ENCODE data around the gene NRARP.

NRARP gene

DNA sequence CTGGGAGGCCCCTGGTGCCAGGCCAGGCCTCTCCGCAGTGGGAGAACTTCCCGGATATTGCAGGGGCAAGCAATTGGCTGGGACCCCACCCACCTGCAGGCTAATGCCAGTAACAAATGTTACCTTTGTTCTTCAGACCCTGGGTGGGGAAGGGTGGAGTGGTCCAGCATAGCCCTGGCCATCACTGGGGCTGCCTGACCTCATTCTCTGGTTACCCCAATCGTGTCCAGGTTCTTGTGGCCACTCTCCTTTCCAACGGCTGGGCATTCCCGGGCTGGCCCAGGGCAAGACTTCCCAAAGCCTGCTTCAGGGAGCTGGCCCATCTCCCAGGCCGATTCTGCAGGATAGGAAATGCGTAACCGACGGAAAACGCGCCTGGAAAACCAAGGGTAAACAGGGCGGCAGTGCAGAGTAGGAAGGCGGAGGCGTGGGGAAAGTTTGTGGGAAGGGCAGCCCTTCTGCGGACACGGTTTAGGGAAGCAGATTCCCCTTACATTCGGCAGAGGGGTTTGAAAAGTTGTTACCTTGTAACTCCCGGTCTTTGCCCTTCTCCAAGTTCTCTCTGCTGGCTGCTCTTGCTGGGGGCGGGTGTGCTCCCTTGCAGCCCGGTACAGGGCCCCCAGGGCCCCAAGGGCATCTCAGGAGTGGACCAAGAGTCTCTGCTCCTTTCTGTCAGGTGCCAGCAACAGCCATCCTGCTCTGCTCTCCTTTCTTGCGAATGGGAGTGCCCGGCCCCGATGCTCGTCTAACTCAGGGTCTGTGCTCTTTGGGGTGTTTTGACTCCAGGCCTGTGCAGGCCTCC is 3.5 kb downstream of the NRARP start:
- Histone ChIP-seq H3K9ac (ENCODE audit: low read depth in 1 of 2, low read length in 2 of 2) (peak overlapping the region; percentile 84 to 93), H3K4me3 (ENCODE audit: low read length in 2 of 2) (peak overlapping the region; percentile 87 to 90), H3K27ac (ENCODE audit: low read depth in 2 of 2, low read length in 2 of 2) (peak overlapping the region; percentile 94 to 95), H3K36me3 (ENCODE audit: control insufficient read depth in 2 of 2, insufficient read depth in 2 of 2, low read length in 2 of 2) (peaks cover 0 to 3% of the 10 kb centered on the region in 2 donors), H3K4me1 (ENCODE audit: control insufficient read depth in 2 of 2, insufficient read depth in 2 of 2, low read length in 2 of 2) (peaks cover 45 to 54% of the 10 kb centered on the region in 2 donors), H3K9me3 (ENCODE audit: control insufficient read depth in 2 of 2, low read length in 2 of 2) (no peaks in the 10 kb centered on the region), H3K27me3 (ENCODE audit: control insufficient read depth in 2 of 2, insufficient read depth in 2 of 2, low read length in 2 of 2) (peaks cover 3 to 20% of the 10 kb centered on the region in 2 donors)

- Histone ChIP-seq H3K27me3 (ENCODE audit: control insufficient read depth in 2 of 2, insufficient read depth in 2 of 2, low read length in 2 of 2) (peaks cover 3 to 20% of the 10 kb centered on the region in 2 donors), H3K4me3 (ENCODE audit: low read length in 2 of 2) (peak overlapping the region; percentile 87 to 90), H3K27ac (ENCODE audit: low read depth in 2 of 2, low read length in 2 of 2) (peak overlapping the region; percentile 94 to 95), H3K9me3 (ENCODE audit: control insufficient read depth in 2 of 2, low read length in 2 of 2) (no peaks in the 10 kb centered on the region), H3K4me1 (ENCODE audit: control insufficient read depth in 2 of 2, insufficient read depth in 2 of 2, low read length in 2 of 2) (peaks cover 40 to 51% of the 10 kb centered on the region in 2 donors), H3K36me3 (ENCODE audit: control insufficient read depth in 2 of 2, insufficient read depth in 2 of 2, low read length in 2 of 2) (peaks cover 0 to 3% of the 10 kb centered on the region in 2 donors), H3K9ac (ENCODE audit: low read depth in 1 of 2, low read length in 2 of 2) (peak overlapping the region; percentile 84 to 93)
Measured at GRCh38 chr9:137297966-137298365, 4.1 kb downstream of the NRARP start.

GRCh38 chr9:137296670-137297664 is 5.1 kb downstream of the NRARP start:
- peak overlapping the region; percentile 82 to 87 for H3K4me3 ChIP-seq (ENCODE audit: low read length in 2 of 2)
- H3K4me1 ChIP-seq (ENCODE audit: control insufficient read depth in 2 of 2, insufficient read depth in 2 of 2, low read length in 2 of 2): peaks cover 35 to 50% of the 10 kb centered on the region in 2 donors
- H3K9ac ChIP-seq (ENCODE audit: low read depth in 1 of 2, low read length in 2 of 2): peak overlapping the region; percentile 79 to 93

DNA sequence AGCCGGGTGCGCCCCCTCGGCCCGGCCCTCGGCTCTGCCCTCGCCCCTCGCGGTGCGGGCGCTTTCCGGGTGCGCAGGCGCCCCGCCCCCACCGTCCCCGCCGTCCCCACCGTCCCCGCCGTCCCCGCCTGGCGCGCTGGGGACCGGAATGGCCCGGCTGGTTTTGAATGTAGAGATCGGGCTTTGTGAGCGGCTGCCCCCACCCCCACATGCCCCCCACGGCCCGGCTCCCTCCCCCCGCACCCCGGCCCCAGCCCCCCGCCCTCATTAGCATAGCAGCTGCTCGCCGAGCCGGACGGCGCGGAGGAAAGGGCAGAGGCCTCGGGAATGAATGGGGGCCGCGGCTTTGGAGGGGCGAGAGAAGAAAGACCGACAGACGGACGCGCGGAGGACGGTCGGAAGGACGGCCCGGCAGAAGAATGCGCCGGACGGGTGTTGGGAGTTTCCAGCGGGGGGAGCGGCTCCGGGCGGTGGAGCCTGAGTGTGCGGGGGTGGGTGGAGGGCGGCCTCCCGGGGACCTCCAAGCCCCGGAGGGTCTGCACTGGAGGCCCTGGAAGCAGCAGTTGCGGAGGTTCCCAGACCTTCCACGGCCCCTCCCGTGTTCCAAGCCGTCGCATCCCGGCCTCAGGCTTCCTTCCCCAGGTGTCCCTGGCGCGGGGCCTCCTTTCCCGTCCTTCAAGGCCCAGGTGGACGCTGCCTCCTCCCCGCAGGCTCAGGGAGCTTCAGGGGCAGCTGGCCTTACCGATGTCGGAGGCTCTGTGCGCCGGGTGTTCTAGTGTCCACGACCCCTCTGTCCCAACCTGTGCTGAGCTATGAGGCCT is 6.0 kb downstream of the NRARP start:
- H3K9me3 ChIP-seq (ENCODE audit: control insufficient read depth in 2 of 2, low read length in 2 of 2): no peaks in the 10 kb centered on the region
- peak overlapping the region; percentile 82 to 87 for H3K4me3 ChIP-seq (ENCODE audit: low read length in 2 of 2)
- H3K4me1 ChIP-seq (ENCODE audit: control insufficient read depth in 2 of 2, insufficient read depth in 2 of 2, low read length in 2 of 2): peaks cover 31 to 48% of the 10 kb centered on the region in 2 donors
- peaks cover 3 to 20% of the 10 kb centered on the region in 2 donors for H3K27me3 ChIP-seq (ENCODE audit: control insufficient read depth in 2 of 2, insufficient read depth in 2 of 2, low read length in 2 of 2)
- peak overlapping the region; percentile 94 to 95 for H3K27ac ChIP-seq (ENCODE audit: low read depth in 2 of 2, low read length in 2 of 2)
- peak overlapping the region; percentile 79 to 93 for H3K9ac ChIP-seq (ENCODE audit: low read depth in 1 of 2, low read length in 2 of 2)
- H3K36me3 ChIP-seq (ENCODE audit: control insufficient read depth in 2 of 2, insufficient read depth in 2 of 2, low read length in 2 of 2): peaks cover 0 to 3% of the 10 kb centered on the region in 2 donors

More at GRCh38 chr9:137296670-137297664, 5.1 kb downstream of the NRARP start:
- Histone ChIP-seq H3K36me3 (ENCODE audit: control insufficient read depth in 2 of 2, insufficient read depth in 2 of 2, low read length in 2 of 2) (peaks cover 0 to 3% of the 10 kb centered on the region in 2 donors), H3K9me3 (ENCODE audit: control insufficient read depth in 2 of 2, low read length in 2 of 2) (no peaks in the 10 kb centered on the region), H3K27me3 (ENCODE audit: control insufficient read depth in 2 of 2, insufficient read depth in 2 of 2, low read length in 2 of 2) (peaks cover 3 to 20% of the 10 kb centered on the region in 2 donors), H3K27ac (ENCODE audit: low read depth in 2 of 2, low read length in 2 of 2) (peak overlapping the region; percentile 94 to 95)

DNA sequence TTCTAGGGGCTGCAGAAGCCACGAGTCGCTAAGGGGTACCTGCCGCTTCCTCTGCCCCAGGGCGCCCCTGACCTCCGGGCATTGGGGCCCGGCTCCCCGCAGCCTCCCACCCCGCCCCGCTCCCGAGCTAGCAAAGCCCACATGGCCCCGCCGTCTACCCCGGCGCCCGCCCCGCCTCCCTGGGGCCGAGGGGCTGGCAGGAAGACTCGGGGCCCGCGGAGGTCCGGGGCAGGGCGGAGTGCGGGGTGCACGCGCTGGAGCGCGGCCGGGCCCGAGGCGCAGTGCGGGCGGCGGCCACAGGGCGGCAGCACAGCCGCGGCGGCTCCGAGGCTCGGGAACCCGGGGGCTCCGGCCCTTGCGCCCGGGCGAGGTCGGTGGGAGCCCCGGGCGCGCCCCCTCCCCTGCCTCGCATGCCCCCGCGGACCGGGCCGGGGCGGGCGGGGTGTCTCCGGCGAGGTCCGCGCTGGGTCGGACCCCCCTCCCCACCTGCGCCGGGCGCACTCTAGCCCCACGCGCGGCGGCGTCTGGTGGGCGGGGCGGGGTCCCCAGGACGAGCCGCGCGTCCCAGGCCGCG is 6.7 kb downstream of the NRARP start:
- peak overlapping the region in 1 of 2 donors; percentile 69 for H3K9ac ChIP-seq (ENCODE audit: low read depth in 1 of 2, low read length in 2 of 2)
- H3K4me3 ChIP-seq (ENCODE audit: low read length in 2 of 2): peak overlapping the region; percentile 23 to 41
- H3K4me1 ChIP-seq (ENCODE audit: control insufficient read depth in 2 of 2, insufficient read depth in 2 of 2, low read length in 2 of 2): peaks cover 31 to 48% of the 10 kb centered on the region in 2 donors
- H3K36me3 ChIP-seq (ENCODE audit: control insufficient read depth in 2 of 2, insufficient read depth in 2 of 2, low read length in 2 of 2): peaks cover 0 to 3% of the 10 kb centered on the region in 2 donors
- H3K9me3 ChIP-seq (ENCODE audit: control insufficient read depth in 2 of 2, low read length in 2 of 2): no peaks in the 10 kb centered on the region
- H3K27me3 ChIP-seq (ENCODE audit: control insufficient read depth in 2 of 2, insufficient read depth in 2 of 2, low read length in 2 of 2): peaks cover 3 to 20% of the 10 kb centered on the region in 2 donors
- H3K27ac ChIP-seq (ENCODE audit: low read depth in 2 of 2, low read length in 2 of 2): peak overlapping the region; percentile 94 to 95

DNA sequence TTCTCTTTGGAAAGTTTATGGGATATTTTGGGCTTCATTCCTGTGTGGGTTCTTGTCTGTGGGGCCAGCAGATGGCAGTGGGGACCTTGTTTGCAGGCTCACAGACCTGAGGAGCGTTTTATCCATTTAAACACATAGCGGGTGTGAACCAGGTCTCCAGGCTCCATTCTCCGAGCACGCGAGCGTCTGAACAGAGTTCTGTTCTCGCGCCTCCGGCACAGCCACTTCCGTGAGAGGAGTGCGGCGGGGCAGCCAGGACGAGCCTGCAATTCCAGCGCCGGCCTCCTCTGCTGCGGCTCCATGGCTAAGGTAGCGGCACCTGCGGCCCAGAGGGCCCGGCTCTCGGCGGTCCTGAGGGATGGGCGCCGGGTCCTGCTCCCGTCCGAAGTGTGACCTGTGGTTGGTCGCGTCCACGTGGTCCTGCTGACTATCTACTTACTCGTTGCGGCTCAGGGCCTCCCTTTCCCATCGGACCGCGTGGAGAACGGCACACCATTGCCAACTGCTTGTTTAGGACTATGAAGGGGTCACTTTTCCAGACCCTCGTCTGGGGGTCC is 7.3 kb downstream of the NRARP start:
- peaks cover 3 to 19% of the 10 kb centered on the region in 2 donors for H3K27me3 ChIP-seq (ENCODE audit: control insufficient read depth in 2 of 2, insufficient read depth in 2 of 2, low read length in 2 of 2)
- peaks cover 0 to 3% of the 10 kb centered on the region in 2 donors for H3K36me3 ChIP-seq (ENCODE audit: control insufficient read depth in 2 of 2, insufficient read depth in 2 of 2, low read length in 2 of 2)
- peak overlapping the region; percentile 23 to 26 for H3K4me3 ChIP-seq (ENCODE audit: low read length in 2 of 2)
- H3K9me3 ChIP-seq (ENCODE audit: control insufficient read depth in 2 of 2, low read length in 2 of 2): no peaks in the 10 kb centered on the region
- peaks cover 29 to 45% of the 10 kb centered on the region in 2 donors for H3K4me1 ChIP-seq (ENCODE audit: control insufficient read depth in 2 of 2, insufficient read depth in 2 of 2, low read length in 2 of 2)
- H3K27ac ChIP-seq (ENCODE audit: low read depth in 2 of 2, low read length in 2 of 2): peak overlapping the region; percentile 94 to 95
- H3K9ac ChIP-seq (ENCODE audit: low read depth in 1 of 2, low read length in 2 of 2): peak overlapping the region in 1 of 2 donors; percentile 69

DNA sequence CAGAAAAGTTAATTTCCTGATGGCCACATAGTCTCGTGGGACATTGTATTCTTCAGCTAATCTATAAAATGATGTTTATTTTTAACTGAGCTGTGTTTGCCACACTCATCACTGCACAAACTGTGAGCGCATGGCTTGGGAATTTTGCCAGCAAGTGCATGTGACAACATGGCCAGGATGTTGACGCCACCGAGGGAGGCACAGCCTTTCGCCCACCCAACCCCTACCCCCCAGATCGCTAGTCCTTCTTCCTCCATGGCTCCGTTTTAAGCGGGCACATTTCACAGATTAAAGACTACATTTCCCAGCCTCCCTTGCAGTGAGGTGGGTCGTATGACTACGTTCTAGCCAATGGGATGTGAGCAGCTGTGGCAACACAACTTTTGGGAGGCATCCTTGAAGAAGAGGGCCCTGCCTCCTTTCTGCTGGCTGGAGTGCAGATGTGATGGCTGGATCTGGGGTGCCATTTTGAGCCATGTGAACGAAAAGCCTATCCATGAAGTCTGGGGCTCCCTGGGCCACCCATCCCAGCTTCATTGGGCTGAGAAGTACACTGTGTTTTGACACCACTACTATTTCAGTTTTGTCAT is 7.9 kb downstream of the NRARP start:
- Histone ChIP-seq H3K36me3 (ENCODE audit: control insufficient read depth in 2 of 2, insufficient read depth in 2 of 2, low read length in 2 of 2) (peaks cover 0 to 1% of the 10 kb centered on the region in 2 donors), H3K27me3 (ENCODE audit: control insufficient read depth in 2 of 2, insufficient read depth in 2 of 2, low read length in 2 of 2) (peaks cover 3 to 14% of the 10 kb centered on the region in 2 donors), H3K4me1 (ENCODE audit: control insufficient read depth in 2 of 2, insufficient read depth in 2 of 2, low read length in 2 of 2) (peaks cover 27 to 43% of the 10 kb centered on the region in 2 donors), H3K27ac (ENCODE audit: low read depth in 2 of 2, low read length in 2 of 2) (peak overlapping the region; percentile 94 to 95), H3K9me3 (ENCODE audit: control insufficient read depth in 2 of 2, low read length in 2 of 2) (no peaks in the 10 kb centered on the region), H3K9ac (ENCODE audit: low read depth in 1 of 2, low read length in 2 of 2) (peak overlapping the region; percentile 61 to 62), H3K4me3 (ENCODE audit: low read length in 2 of 2) (peak overlapping the region in 1 of 2 donors; percentile 30)

DNA sequence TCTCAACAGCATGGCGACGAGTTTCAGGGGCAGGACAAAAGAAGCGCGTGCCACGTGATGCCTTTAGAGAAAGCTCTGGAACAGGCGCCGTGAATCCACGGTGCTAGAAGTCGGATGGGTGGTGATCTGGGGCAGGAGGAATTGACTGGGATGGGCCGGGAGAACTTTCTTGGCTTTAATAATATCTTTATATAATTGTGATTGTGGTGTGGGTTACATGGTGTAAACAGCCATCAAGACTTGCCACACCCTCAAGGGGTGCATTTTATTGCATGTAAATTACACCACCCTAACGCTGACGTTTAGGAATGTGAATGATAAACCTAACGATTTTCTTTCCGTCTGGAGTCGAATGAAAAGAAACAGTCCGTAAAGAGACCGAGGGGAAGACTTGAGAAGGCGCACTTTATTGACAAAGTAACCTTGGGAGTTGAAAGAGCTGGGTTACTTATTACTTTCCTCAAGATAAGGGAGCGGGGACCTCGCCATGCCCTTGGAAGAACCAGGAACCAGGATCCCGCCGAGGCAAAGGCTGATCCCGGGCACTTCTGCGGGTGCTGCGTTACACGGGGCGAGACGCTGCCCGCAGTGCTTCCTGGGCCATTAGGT is 8.5 kb downstream of the NRARP start:
- peaks cover under 1 to 9% of the 10 kb centered on the region in 2 donors for H3K27me3 ChIP-seq (ENCODE audit: control insufficient read depth in 2 of 2, insufficient read depth in 2 of 2, low read length in 2 of 2)
- no peaks in the 10 kb centered on the region for H3K9me3 ChIP-seq (ENCODE audit: control insufficient read depth in 2 of 2, low read length in 2 of 2)
- peak overlapping the region in 1 of 2 donors; percentile 30 for H3K4me3 ChIP-seq (ENCODE audit: low read length in 2 of 2)
- H3K9ac ChIP-seq (ENCODE audit: low read depth in 1 of 2, low read length in 2 of 2): peak overlapping the region; percentile 61 to 62
- H3K27ac ChIP-seq (ENCODE audit: low read depth in 2 of 2, low read length in 2 of 2): peak overlapping the region; percentile 94 to 95
- no peaks in the 10 kb centered on the region for H3K36me3 ChIP-seq (ENCODE audit: control insufficient read depth in 2 of 2, insufficient read depth in 2 of 2, low read length in 2 of 2)
- H3K4me1 ChIP-seq (ENCODE audit: control insufficient read depth in 2 of 2, insufficient read depth in 2 of 2, low read length in 2 of 2): peaks cover 26 to 42% of the 10 kb centered on the region in 2 donors
